VCaP (cell line): Measurements from ENCODE around the gene CNTNAP1.
A peak's percentile ranks its signal among the peaks of the same experiment; 100 is the strongest.

ENCODE experiments used
- H3K27ac ChIP-seq: fragments of 450-650 bp; 2 replicates; pipeline ENCODE4 v1.5.1; 2017
- TF ChIP-seq, protein P1 (sequence below): fragments of 450-650 bp; conservative IDR thresholded peaks from 2 replicates; pipeline ENCODE4 v1.5.1; 2017; ENCODE audit warnings: mild to moderate bottlenecking, moderate library complexity

Gene CNTNAP1

DNA sequence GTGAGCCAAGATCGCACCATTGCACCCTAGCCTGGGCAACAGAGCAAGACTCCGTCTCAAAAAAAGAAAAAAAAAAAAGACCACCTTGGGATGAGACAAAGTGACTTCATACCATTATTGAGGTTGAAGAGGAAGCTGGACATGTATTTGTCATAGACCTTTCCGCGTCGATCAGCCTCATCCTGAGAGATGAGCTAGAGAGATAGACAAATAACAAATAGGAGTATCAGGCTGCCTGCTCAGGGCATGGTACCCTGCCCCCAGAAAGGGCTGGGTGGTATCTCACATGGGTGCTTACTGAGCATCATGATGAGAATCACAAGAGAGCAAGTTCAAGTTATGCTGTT, 22.1 kb downstream of the CNTNAP1 start:
- H3K27ac ChIP-seq = no peak overlapping the region

DNA sequence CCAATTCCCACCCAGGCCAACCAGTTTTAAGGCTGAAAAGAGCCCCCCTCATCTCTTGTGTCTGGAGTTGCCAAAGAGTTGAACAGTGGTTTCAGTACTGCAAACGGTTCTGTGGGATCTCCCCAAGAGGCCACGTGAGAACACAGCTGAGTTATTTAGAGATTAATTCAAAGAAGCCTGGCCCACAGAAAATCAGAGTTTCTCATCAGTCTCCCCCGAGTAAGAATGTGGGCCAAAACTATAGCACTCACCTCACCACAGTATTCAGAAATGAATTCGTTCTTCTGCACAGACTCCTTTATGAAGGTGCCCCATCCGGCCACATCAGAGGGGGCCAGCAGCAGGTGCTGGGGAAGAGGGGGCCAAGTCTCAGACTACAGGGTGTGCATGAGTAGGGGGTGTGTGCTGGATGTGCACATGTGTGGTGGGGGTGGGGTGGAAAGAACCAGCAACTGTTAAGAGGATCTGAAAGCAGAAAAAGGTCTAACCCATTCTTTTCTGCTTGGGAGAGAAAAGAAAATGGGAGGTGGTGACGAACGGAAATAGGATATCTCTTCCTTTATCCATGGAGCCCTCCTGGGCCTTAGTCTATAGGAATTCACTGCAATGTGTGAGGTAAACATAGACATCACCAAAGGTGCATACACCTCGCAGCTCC, 22.6 kb downstream of the CNTNAP1 start:
- H3K27ac ChIP-seq = no peak overlapping the region
- TF ChIP-seq, protein P1, sequence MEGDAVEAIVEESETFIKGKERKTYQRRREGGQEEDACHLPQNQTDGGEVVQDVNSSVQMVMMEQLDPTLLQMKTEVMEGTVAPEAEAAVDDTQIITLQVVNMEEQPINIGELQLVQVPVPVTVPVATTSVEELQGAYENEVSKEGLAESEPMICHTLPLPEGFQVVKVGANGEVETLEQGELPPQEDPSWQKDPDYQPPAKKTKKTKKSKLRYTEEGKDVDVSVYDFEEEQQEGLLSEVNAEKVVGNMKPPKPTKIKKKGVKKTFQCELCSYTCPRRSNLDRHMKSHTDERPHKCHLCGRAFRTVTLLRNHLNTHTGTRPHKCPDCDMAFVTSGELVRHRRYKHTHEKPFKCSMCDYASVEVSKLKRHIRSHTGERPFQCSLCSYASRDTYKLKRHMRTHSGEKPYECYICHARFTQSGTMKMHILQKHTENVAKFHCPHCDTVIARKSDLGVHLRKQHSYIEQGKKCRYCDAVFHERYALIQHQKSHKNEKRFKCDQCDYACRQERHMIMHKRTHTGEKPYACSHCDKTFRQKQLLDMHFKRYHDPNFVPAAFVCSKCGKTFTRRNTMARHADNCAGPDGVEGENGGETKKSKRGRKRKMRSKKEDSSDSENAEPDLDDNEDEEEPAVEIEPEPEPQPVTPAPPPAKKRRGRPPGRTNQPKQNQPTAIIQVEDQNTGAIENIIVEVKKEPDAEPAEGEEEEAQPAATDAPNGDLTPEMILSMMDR = no peak

More for the DNA sequence above, 22.1 kb downstream of the CNTNAP1 start:
- TF ChIP-seq, protein P1 = no peak

DNA sequence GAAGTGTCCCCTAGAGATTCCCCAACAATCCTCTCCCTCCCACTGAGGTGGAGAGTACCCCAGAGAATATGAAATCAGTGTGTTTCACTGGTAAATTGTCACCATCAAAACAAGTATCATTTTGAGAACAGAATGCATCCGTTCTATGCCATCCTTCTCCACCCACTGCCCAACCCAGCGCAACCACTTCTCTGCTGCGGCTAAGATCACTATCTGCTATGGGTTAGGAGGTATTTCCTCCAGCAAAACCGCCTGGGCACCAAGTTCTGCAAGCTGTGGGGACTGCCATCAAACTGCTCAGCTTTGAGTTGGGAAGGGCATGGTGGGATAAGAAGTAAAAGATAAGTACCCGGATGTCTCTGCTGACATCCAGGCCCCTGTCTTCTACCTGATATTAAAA, 24.4 kb downstream of the CNTNAP1 start:
- TF ChIP-seq, protein P1 = no peak
- no peak overlapping the region for H3K27ac ChIP-seq

- H3K27ac ChIP-seq = no peak overlapping the region
- TF ChIP-seq, protein P1 = no peak
These were observed 26.3 kb downstream of the CNTNAP1 start for GRCh38 chr17:42708588-42708987.

DNA sequence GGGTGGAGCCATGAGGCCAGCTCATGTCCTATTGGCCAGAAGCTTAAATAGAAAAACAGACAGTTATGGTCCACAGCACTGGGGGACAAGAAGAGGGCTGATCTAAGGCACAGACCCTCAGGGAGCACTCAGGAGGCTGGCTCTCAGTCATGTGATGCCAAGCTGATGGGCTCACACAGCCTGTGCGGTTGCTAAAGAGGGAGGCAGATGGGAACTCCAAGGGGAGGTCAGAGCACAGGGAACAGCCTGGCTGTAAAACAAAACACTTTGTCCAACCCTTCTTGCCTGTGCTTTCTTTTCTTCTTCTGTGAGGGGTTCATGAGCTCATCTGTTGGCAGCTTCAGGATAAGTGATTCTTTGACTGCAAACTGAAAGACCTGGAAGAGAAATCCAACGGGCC, 27.2 kb downstream of the CNTNAP1 start:
- no peak overlapping the region for H3K27ac ChIP-seq
- TF ChIP-seq, protein P1 = no peak

GRCh38 chr17:42720996-42721583, 38.8 kb downstream of the CNTNAP1 start:
- no peak overlapping the region for H3K27ac ChIP-seq
- TF ChIP-seq, protein P1 = peak; percentile 72

DNA sequence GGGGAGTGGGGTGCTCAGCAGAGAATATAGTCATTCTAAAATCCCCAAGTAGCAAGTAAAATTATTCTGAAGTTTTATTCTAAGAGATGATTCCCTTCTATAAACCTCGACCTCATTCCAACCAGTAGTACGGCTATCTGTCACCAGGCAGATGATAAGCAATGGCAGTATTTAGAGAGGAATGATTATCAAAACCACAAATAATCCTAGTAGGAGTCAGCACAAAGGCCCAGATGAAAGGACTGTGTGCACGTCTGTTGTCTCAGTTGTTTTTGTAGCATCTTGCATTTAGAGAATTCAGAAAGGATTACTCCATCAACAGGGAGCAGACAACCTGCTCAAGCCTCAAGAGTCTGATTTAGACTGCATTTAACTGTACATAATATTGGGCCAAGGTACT, 41.3 kb downstream of the CNTNAP1 start:
- TF ChIP-seq, protein P1 = no peak

More for the DNA sequence above, 41.3 kb downstream of the CNTNAP1 start:
- no peak overlapping the region for H3K27ac ChIP-seq
